Endothelial cell (in vitro differentiated cells): ENCODE results near the gene MCTP1. TPM values are rescaled to one million over a fixed set of nuclear protein-coding genes. Genes with fewer than 3 reads are reported as not detected.
"Not testable (repeated sequence)": the region's sequence is repeated elsewhere in the genome, so short reads cannot be mapped to it uniquely, and the experiment has no call there.

Experiments
- DNase-seq: peaks from one replicate; pipeline ENCODE4 v3.0.0; 2021; ENCODE audit warnings: low spot score
- H3K27ac Mint-ChIP-seq: one replicate; pipeline ENCODE4 v1.8.0; 2021; ENCODE audit warnings: mixed read lengths, inconsistent platforms; ENCODE audit not compliant: unreplicated experiment
- H3K27me3 Mint-ChIP-seq: one replicate; pipeline ENCODE4 v1.8.0; 2021; ENCODE audit warnings: mild to moderate bottlenecking, moderate library complexity, mixed read lengths, inconsistent platforms; ENCODE audit not compliant: unreplicated experiment
- H3K36me3 Mint-ChIP-seq: one replicate; pipeline ENCODE4 v1.8.0; 2021; ENCODE audit warnings: mild to moderate bottlenecking, low read depth, mixed read lengths, inconsistent platforms; ENCODE audit not compliant: unreplicated experiment
- H3K4me1 Mint-ChIP-seq: one replicate; pipeline ENCODE4 v1.8.0; 2021; ENCODE audit warnings: mild to moderate bottlenecking, mixed read lengths, inconsistent platforms; ENCODE audit not compliant: unreplicated experiment
- H3K4me3 Mint-ChIP-seq: one replicate; pipeline ENCODE4 v1.8.0; 2021; ENCODE audit warnings: mild to moderate bottlenecking, mixed read lengths, inconsistent platforms; ENCODE audit not compliant: unreplicated experiment
- H3K9me3 Mint-ChIP-seq: one replicate; pipeline ENCODE4 v1.8.0; 2021; ENCODE audit warnings: mixed read lengths, inconsistent platforms; ENCODE audit not compliant: unreplicated experiment
- total RNA-seq: library from RNA; stranded (reverse); fragmentation: NEBNext Ultra II Directional; extraction: Animal tissue kit (Norgen Biotek cat#: 25700); gene quantifications from one replicate; pipeline ENCODE4 v1.2.1, GENCODE V29; 2021; ENCODE audit not compliant: unreplicated experiment
- TF ChIP-seq, protein P1 (sequence below): fragments of 200-600 bp; sonication (generic); IDR thresholded peaks from one replicate; pipeline ENCODE4 v1.5.0; 2021; ENCODE audit warnings: antibody characterized with exemption; ENCODE audit not compliant: unreplicated experiment

MCTP1 gene
- total RNA-seq, 1 donor from 2014 or later, result 2.2 TPM

DNA sequence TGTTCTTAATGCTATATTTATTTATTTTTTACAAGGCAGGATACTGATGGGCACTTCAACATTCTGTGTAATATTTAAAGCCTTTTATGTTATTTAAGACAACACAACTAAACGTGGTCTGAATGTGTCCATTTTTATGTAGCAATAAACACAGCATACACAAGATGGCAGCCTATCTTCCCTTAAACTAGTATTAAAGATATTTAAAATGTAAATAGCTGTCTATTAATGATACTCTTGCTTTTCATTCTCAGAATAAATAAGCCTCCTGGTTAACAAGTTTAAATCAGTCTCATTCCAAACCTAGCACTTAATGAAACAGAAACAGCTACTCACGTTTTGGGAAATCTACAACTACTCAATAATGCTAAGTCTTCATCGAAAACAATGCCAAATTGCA lies 315.7 kb downstream of the MCTP1 start:
- no peak for DNase-seq
- no peak overlapping the region for H3K4me3 Mint-ChIP-seq
- H3K4me1 Mint-ChIP-seq, result no peaks in the 10 kb centered on the region
- H3K27me3 Mint-ChIP-seq, result no peaks in the 10 kb centered on the region
- H3K36me3 Mint-ChIP-seq, result no peaks in the 10 kb centered on the region
- TF ChIP-seq, protein P1, sequence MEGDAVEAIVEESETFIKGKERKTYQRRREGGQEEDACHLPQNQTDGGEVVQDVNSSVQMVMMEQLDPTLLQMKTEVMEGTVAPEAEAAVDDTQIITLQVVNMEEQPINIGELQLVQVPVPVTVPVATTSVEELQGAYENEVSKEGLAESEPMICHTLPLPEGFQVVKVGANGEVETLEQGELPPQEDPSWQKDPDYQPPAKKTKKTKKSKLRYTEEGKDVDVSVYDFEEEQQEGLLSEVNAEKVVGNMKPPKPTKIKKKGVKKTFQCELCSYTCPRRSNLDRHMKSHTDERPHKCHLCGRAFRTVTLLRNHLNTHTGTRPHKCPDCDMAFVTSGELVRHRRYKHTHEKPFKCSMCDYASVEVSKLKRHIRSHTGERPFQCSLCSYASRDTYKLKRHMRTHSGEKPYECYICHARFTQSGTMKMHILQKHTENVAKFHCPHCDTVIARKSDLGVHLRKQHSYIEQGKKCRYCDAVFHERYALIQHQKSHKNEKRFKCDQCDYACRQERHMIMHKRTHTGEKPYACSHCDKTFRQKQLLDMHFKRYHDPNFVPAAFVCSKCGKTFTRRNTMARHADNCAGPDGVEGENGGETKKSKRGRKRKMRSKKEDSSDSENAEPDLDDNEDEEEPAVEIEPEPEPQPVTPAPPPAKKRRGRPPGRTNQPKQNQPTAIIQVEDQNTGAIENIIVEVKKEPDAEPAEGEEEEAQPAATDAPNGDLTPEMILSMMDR, result no peak
- H3K27ac Mint-ChIP-seq, result no peak overlapping the region
- H3K9me3 Mint-ChIP-seq, result no peaks in the 10 kb centered on the region

- Mint-ChIP-seq H3K9me3 (no peaks in the 10 kb centered on the region), H3K27me3 (peaks cover 1% of the 10 kb centered on the region), H3K4me3 (no peak overlapping the region), H3K36me3 (no peaks in the 10 kb centered on the region), H3K4me1 (no peaks in the 10 kb centered on the region), H3K27ac (no peak overlapping the region)
- TF ChIP-seq, protein P1, result peak; percentile 83
- DNase-seq, result peak; percentile 38
Observed at GRCh38 chr5:94968507-94969095, 316.3 kb downstream of the MCTP1 start.

- Mint-ChIP-seq H3K9me3 (no peaks in the 10 kb centered on the region), H3K4me3 (no peak overlapping the region)
- TF ChIP-seq, protein P1, result no peak
Observed at GRCh38 chr5:94967525-94967924, 317.4 kb downstream of the MCTP1 start.

GRCh38 chr5:94959279-94959678 lies 325.6 kb downstream of the MCTP1 start:
- not testable (repeated sequence) for H3K36me3 Mint-ChIP-seq, H3K9me3 Mint-ChIP-seq, DNase-seq, H3K4me1 Mint-ChIP-seq, H3K4me3 Mint-ChIP-seq, H3K27me3 Mint-ChIP-seq, H3K27ac Mint-ChIP-seq

More at GRCh38 chr5:94967525-94967924, 317.4 kb downstream of the MCTP1 start:
- H3K36me3 Mint-ChIP-seq, result no peaks in the 10 kb centered on the region
- H3K27ac Mint-ChIP-seq, result no peak overlapping the region
- peaks cover 1% of the 10 kb centered on the region for H3K27me3 Mint-ChIP-seq
- H3K4me1 Mint-ChIP-seq, result no peaks in the 10 kb centered on the region
- no peak for DNase-seq

GRCh38 chr5:94945656-94946055 lies 339.2 kb downstream of the MCTP1 start:
- TF ChIP-seq, protein P1, result no peak
- Mint-ChIP-seq H3K36me3 (no peaks in the 10 kb centered on the region), H3K4me3 (no peak overlapping the region), H3K4me1 (peaks cover 4% of the 10 kb centered on the region), H3K9me3 (no peaks in the 10 kb centered on the region), H3K27me3 (no peaks in the 10 kb centered on the region), H3K27ac (no peak overlapping the region)
- no peak for DNase-seq
